HFF-Myc (cell line): ENCODE data around the gene RASL10B.

Experiments
- DNase-seq: peaks from one replicate; pipeline ENCODE4 v3.0.0-alpha.2; 2011; ENCODE audit warnings: low read depth; ENCODE audit errors: extremely low read depth
- H3K4me3 ChIP-seq: replicated peaks from 2 replicates; pipeline ENCODE4 v1.5.1; 2011; ENCODE audit warnings: low read depth, mild to moderate bottlenecking, control low read depth, low read length
- CTCF ChIP-seq: IDR thresholded peaks from 2 replicates; pipeline ENCODE4 v1.5.1; 2012; ENCODE audit warnings: mild to moderate bottlenecking, low read depth, low read length, control low read depth; ENCODE audit errors: missing control alignments

Gene RASL10B

GRCh38 chr17:35726127-35726952, 5.1 kb upstream of the RASL10B start:
- TF ChIP-seq CTCF = no peak
- H3K4me3 ChIP-seq = no peak overlapping the region
- peak; percentile 38 for DNase-seq

GRCh38 chr17:35726953-35727460, 4.4 kb upstream of the RASL10B start:
- DNase-seq = no peak
- no peak overlapping the region for H3K4me3 ChIP-seq
- TF ChIP-seq CTCF = no peak

- TF ChIP-seq CTCF = no peak
- DNase-seq = no peak
- no peak overlapping the region for H3K4me3 ChIP-seq
These were observed 3.8 kb upstream of the RASL10B start for GRCh38 chr17:35727635-35728034.

- DNase-seq = no peak
- TF ChIP-seq CTCF = no peak
- no peak overlapping the region for H3K4me3 ChIP-seq
These were observed 2.9 kb upstream of the RASL10B start for GRCh38 chr17:35728551-35728950.

- no peak for TF ChIP-seq CTCF
- no peak overlapping the region for H3K4me3 ChIP-seq
- no peak for DNase-seq
These were observed 2.0 kb upstream of the RASL10B start for GRCh38 chr17:35729405-35729833.

GRCh38 chr17:35730400-35731005, 936 bp upstream of the RASL10B start:
- no peak overlapping the region for H3K4me3 ChIP-seq
- no peak for TF ChIP-seq CTCF
- DNase-seq = no peak
